Neural cell (in vitro differentiated cells): ENCODE measurements around the gene RAD23B. TPM values are rescaled to one million over a fixed set of nuclear protein-coding genes. Genes with fewer than 3 reads are reported as not detected.

Experiments
- H2AFZ ChIP-seq: fragments of 200-600, 300-800 bp; sonication (generic), shearing (Covaris generic); 2 replicates; pipeline ENCODE4 v1.6.0; 2014; ENCODE audit warnings: low read depth, mild to moderate bottlenecking, antibody characterized with exemption, low read length, moderate library complexity
- H3F3A ChIP-seq: fragments of 200-600 bp; shearing (Covaris generic); 2 replicates; pipeline ENCODE4 v1.6.1; 2016; ENCODE audit warnings: mild to moderate bottlenecking, moderate library complexity, mixed read lengths, antibody characterized with exemption, low read length; ENCODE audit not compliant: insufficient read depth, poor library complexity, severe bottlenecking
- H3K27ac ChIP-seq: fragments of 200-600, 300-800 bp; sonication (generic), shearing (Covaris generic); 2 replicates; pipeline ENCODE4 v1.5.1; 2014; ENCODE audit warnings: mild to moderate bottlenecking, low read length, moderate library complexity
- H3K27me3 ChIP-seq: fragments of 300-800, 200-600 bp; sonication (generic), shearing (Covaris generic); 2 replicates; pipeline ENCODE4 v1.6.0; 2014; ENCODE audit warnings: mild to moderate bottlenecking, low read depth, low read length, moderate library complexity; ENCODE audit not compliant: insufficient read depth
- H3K36me3 ChIP-seq: fragments of 300-800, 200-600 bp; sonication (generic), shearing (Covaris generic); 2 replicates; pipeline ENCODE4 v1.5.1; 2014; ENCODE audit warnings: mild to moderate bottlenecking, antibody characterized with exemption, low read length, moderate library complexity; ENCODE audit not compliant: insufficient read depth
- H3K4me2 ChIP-seq: fragments of 300-800, 200-600 bp; sonication (generic), shearing (Covaris generic); 2 replicates; pipeline ENCODE4 v1.6.0; 2014; ENCODE audit warnings: mild to moderate bottlenecking, low read length
- H3K4me3 ChIP-seq: fragments of 300-800, 200-600 bp; sonication (generic), shearing (Covaris generic); 2 replicates; pipeline ENCODE4 v1.5.1; 2014; ENCODE audit warnings: mild to moderate bottlenecking, low read length, moderate library complexity
- H3K79me2 ChIP-seq: fragments of 200-600 bp; shearing (Covaris generic); replicated peaks from 2 replicates; pipeline ENCODE4 v1.6.0; 2014; ENCODE audit warnings: mild to moderate bottlenecking, low read length, moderate library complexity; ENCODE audit not compliant: insufficient read depth
- H3K9ac ChIP-seq: fragments of 300-800, 200-600 bp; sonication (generic), shearing (Covaris generic); 2 replicates; pipeline ENCODE4 v1.6.1; 2016; ENCODE audit warnings: mild to moderate bottlenecking, low read length, mixed read lengths
- H3K9me2 ChIP-seq: fragments of 200-600 bp; shearing (Covaris generic); 2 replicates; pipeline ENCODE4 v1.6.1; 2016; ENCODE audit warnings: mild to moderate bottlenecking, low read length, mixed read lengths; ENCODE audit not compliant: insufficient read depth
- H3K9me3 ChIP-seq: fragments of 200-600, 300-800 bp; sonication (generic), shearing (Covaris generic); 2 replicates; pipeline ENCODE4 v1.6.1; 2016; ENCODE audit warnings: mild to moderate bottlenecking, mixed run types, low read length, moderate library complexity, mixed read lengths
- H4K20me1 ChIP-seq: fragments of 200-600 bp; shearing (Covaris generic); 2 replicates; pipeline ENCODE4 v1.6.1; 2016; ENCODE audit warnings: mild to moderate bottlenecking, mixed run types; ENCODE audit not compliant: insufficient read depth
- EP300 ChIP-seq: fragments of 450-650 bp; conservative IDR thresholded peaks from 2 replicates; pipeline ENCODE4 v1.6.1; 2014; ENCODE audit warnings: antibody characterized with exemption, mild to moderate bottlenecking, moderate library complexity; ENCODE audit not compliant: poor library complexity, severe bottlenecking
- EZH2 ChIP-seq: fragments of 200-600, 300-800 bp; shearing (Covaris generic), sonication (generic); IDR thresholded peaks from 2 replicates; pipeline ENCODE4 v1.6.1; 2014; ENCODE audit warnings: antibody characterized with exemption, low read length, borderline replicate concordance, mild to moderate bottlenecking; ENCODE audit not compliant: insufficient read depth, poor library complexity, severe bottlenecking
- MXI1 ChIP-seq: fragments of 450-650 bp; conservative IDR thresholded peaks from 2 replicates; pipeline ENCODE4 v1.6.1; 2014; ENCODE audit warnings: antibody characterized with exemption, mild to moderate bottlenecking; ENCODE audit not compliant: poor library complexity, severe bottlenecking
- POLR2AphosphoS5 ChIP-seq: IDR thresholded peaks from 2 replicates; pipeline ENCODE4 v1.6.1; 2012
- RAD21 ChIP-seq: fragments of 450-650 bp; conservative IDR thresholded peaks from 2 replicates; pipeline ENCODE4 v1.6.1; 2014; ENCODE audit warnings: antibody characterized with exemption, mild to moderate bottlenecking, moderate library complexity
- SMC3 ChIP-seq: fragments of 450-650 bp; conservative IDR thresholded peaks from 2 replicates; pipeline ENCODE4 v1.6.1; 2014; ENCODE audit warnings: antibody characterized with exemption, mild to moderate bottlenecking, moderate library complexity; ENCODE audit not compliant: poor library complexity
- TAF1 ChIP-seq: IDR thresholded peaks from 2 replicates; pipeline ENCODE4 v1.6.1; 2012; ENCODE audit warnings: low read depth
- polyA plus RNA-seq: library from polyadenylated mRNA; depleted of rRNA; stranded (reverse); fragments of >200 nt; gene quantifications from 2 replicates; pipeline ENCODE4 v1.2.3, GENCODE V29; 2014
- TF ChIP-seq, protein P1 (sequence below): IDR thresholded peaks from 2 replicates; pipeline ENCODE4 v1.6.1; 2012; ENCODE audit warnings: borderline replicate concordance
- TF ChIP-seq, protein P2 (sequence below): fragments of 450-650 bp; IDR thresholded peaks from 2 replicates; pipeline ENCODE4 v1.5.1; 2014; ENCODE audit warnings: antibody characterized with exemption, mild to moderate bottlenecking, moderate library complexity; ENCODE audit not compliant: poor library complexity, severe bottlenecking

Gene RAD23B
- polyA plus RNA-seq, 1 donor from 2014 or later = 97.3 TPM

DNA sequence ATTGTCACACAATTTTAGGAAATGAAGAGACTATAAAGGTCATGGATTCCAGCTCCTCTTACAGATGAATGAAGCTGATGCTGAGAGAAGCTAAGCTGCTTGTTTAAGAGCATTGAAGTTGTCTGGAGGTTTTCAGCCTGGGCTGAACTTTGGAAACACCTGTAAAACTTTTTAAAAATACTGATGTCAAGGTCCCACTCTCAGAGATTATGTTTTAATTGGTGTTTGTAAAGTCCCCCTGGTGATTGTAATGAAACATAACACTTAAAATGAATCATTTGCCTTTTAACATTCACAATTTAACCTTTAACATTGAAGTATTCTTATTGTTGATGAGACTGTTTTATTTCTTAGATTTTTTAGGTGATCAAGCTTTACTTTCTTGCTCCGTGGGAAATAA lies 16.4 kb downstream of the RAD23B start:
- no peaks in the 10 kb centered on the region for H3K9me3 ChIP-seq
- no peaks in the 10 kb centered on the region for H3K27me3 ChIP-seq
- H3K36me3 ChIP-seq = peaks cover 5% of the 10 kb centered on the region
- H3K9me2 ChIP-seq = no peaks in the 10 kb centered on the region
- no peak overlapping the region for H3K4me2 ChIP-seq
- H3K79me2 ChIP-seq = peaks cover 83% of the 10 kb centered on the region
- no peak overlapping the region for H3K4me3 ChIP-seq
- no peak overlapping the region for H3K27ac ChIP-seq
- H4K20me1 ChIP-seq = peaks cover 4% of the 10 kb centered on the region
- no peak overlapping the region for H2AFZ ChIP-seq
- no peak overlapping the region for H3K9ac ChIP-seq
- H3F3A ChIP-seq = no peaks in the 10 kb centered on the region
- TF ChIP-seq RAD21 = no peak
- TF ChIP-seq, protein P1, sequence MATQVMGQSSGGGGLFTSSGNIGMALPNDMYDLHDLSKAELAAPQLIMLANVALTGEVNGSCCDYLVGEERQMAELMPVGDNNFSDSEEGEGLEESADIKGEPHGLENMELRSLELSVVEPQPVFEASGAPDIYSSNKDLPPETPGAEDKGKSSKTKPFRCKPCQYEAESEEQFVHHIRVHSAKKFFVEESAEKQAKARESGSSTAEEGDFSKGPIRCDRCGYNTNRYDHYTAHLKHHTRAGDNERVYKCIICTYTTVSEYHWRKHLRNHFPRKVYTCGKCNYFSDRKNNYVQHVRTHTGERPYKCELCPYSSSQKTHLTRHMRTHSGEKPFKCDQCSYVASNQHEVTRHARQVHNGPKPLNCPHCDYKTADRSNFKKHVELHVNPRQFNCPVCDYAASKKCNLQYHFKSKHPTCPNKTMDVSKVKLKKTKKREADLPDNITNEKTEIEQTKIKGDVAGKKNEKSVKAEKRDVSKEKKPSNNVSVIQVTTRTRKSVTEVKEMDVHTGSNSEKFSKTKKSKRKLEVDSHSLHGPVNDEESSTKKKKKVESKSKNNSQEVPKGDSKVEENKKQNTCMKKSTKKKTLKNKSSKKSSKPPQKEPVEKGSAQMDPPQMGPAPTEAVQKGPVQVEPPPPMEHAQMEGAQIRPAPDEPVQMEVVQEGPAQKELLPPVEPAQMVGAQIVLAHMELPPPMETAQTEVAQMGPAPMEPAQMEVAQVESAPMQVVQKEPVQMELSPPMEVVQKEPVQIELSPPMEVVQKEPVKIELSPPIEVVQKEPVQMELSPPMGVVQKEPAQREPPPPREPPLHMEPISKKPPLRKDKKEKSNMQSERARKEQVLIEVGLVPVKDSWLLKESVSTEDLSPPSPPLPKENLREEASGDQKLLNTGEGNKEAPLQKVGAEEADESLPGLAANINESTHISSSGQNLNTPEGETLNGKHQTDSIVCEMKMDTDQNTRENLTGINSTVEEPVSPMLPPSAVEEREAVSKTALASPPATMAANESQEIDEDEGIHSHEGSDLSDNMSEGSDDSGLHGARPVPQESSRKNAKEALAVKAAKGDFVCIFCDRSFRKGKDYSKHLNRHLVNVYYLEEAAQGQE = no peak
- TF ChIP-seq SMC3 = no peak
- TF ChIP-seq EP300 = no peak
- TF ChIP-seq POLR2AphosphoS5 = no peak
- TF ChIP-seq MXI1 = no peak
- TF ChIP-seq, protein P2, sequence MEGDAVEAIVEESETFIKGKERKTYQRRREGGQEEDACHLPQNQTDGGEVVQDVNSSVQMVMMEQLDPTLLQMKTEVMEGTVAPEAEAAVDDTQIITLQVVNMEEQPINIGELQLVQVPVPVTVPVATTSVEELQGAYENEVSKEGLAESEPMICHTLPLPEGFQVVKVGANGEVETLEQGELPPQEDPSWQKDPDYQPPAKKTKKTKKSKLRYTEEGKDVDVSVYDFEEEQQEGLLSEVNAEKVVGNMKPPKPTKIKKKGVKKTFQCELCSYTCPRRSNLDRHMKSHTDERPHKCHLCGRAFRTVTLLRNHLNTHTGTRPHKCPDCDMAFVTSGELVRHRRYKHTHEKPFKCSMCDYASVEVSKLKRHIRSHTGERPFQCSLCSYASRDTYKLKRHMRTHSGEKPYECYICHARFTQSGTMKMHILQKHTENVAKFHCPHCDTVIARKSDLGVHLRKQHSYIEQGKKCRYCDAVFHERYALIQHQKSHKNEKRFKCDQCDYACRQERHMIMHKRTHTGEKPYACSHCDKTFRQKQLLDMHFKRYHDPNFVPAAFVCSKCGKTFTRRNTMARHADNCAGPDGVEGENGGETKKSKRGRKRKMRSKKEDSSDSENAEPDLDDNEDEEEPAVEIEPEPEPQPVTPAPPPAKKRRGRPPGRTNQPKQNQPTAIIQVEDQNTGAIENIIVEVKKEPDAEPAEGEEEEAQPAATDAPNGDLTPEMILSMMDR = no peak
- TF ChIP-seq TAF1 = no peak
- no peak for TF ChIP-seq EZH2

DNA sequence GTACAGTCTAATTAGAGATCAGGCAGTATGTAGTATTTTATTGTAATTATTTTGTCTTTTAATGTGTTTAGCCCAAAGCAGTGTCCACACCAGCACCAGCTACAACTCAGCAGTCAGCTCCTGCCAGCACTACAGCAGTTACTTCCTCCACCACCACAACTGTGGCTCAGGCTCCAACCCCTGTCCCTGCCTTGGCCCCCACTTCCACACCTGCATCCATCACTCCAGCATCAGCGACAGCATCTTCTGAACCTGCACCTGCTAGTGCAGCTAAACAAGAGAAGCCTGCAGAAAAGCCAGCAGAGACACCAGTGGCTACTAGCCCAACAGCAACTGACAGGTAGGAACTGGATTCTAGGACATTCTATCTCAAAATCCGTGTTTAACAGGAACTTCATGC lies 23.2 kb downstream of the RAD23B start:
- Histone ChIP-seq H3K27me3 (no peaks in the 10 kb centered on the region), H3K79me2 (peaks cover 43% of the 10 kb centered on the region), H3K9ac (no peak overlapping the region), H3K9me3 (no peaks in the 10 kb centered on the region), H3K27ac (no peak overlapping the region), H3F3A (no peaks in the 10 kb centered on the region), H3K36me3 (peaks cover 16% of the 10 kb centered on the region), H3K4me3 (no peak overlapping the region), H4K20me1 (no peaks in the 10 kb centered on the region), H2AFZ (no peak overlapping the region), H3K9me2 (no peaks in the 10 kb centered on the region), H3K4me2 (no peak overlapping the region)
- TF ChIP-seq MXI1 (no peak), POLR2AphosphoS5 (no peak), EP300 (no peak)
- TF ChIP-seq, protein P1 = no peak
